Endothelial cell of hepatic sinusoid (primary cell): ENCODE measurements around the gene TMEM161A.

Source experiments
- in situ Hi-C: cut with HindIII; loops from 2 replicates; pipeline ENCODE4 v1.10.0; 2017; ENCODE audit warnings: low sequenced_read_pairs

The TMEM161A gene

DNA sequence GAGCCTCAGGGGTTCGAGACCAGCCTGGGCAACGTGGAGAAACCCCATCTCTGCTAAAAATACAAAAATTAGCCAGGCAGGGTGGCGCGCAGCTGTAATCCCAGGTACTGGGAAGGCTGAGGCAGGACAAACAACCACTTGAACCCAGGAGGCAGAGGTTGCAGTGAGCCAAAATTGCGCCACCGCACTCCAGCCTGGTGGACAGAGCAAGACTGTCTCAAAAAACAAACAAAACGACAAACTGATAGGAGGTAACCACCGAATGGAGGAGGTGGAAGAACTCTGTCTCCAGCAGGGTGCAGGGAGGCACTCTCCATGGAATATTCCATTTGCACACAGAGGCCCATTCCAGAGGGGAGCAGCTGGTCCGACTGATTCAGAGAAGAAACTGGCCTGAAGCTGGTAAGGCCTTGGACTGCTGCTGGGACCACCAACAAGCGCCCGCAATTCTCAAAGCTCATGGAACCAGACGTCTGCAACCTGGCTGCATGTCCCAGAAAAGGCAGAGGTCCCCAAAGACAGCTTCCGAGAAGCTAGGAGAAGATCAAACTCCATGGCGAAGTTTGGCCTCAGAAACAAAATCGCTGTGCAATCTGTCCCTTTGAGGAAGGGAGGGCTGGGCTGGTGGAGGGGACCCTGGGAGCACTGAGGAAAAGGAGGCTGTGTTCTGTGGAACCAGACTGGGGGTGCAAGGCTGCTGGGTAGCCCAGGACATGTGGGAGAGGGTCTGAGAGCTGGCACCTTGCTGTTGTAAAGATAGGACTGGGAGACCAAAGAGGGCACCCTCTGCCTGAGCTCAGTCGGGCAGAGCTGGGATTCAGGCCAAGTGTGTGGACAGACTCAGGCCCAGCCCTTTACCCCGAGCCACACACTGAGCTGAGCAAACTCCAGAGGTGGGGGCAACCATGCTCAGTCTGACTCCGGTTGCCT lies 39.3 kb downstream of the TMEM161A start:
- in situ Hi-C loops: no loop called here

DNA sequence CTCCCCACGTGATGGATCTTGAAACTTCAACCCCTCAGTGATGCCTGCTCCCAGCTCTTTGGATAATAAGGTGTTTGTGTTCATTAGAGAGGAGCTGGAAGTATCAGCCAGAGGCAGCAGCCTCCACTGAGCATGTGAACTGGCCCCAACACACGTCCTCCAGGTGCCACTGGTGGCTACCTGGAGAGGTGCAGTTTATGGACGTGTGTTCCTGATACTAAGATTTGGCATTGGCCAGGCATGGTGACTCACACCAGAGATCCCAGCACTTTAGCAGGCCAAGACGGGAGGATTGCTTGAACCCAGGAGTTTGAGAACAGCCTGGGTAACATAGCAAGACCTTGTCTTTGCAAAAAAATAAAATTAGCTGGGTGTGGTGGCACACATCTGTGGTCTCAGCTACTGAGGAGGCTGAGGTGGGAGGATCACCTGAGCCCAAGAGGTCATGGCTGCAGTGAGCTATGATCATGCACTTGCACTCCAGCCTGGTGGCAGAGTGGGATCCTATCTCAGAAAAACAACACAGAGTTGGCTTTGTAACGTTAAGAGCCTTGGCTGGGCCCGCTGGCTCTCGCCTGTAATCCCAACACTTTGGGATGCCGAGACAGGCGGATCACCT lies 40.1 kb downstream of the TMEM161A start:
- in situ Hi-C loops: no loop called here

DNA sequence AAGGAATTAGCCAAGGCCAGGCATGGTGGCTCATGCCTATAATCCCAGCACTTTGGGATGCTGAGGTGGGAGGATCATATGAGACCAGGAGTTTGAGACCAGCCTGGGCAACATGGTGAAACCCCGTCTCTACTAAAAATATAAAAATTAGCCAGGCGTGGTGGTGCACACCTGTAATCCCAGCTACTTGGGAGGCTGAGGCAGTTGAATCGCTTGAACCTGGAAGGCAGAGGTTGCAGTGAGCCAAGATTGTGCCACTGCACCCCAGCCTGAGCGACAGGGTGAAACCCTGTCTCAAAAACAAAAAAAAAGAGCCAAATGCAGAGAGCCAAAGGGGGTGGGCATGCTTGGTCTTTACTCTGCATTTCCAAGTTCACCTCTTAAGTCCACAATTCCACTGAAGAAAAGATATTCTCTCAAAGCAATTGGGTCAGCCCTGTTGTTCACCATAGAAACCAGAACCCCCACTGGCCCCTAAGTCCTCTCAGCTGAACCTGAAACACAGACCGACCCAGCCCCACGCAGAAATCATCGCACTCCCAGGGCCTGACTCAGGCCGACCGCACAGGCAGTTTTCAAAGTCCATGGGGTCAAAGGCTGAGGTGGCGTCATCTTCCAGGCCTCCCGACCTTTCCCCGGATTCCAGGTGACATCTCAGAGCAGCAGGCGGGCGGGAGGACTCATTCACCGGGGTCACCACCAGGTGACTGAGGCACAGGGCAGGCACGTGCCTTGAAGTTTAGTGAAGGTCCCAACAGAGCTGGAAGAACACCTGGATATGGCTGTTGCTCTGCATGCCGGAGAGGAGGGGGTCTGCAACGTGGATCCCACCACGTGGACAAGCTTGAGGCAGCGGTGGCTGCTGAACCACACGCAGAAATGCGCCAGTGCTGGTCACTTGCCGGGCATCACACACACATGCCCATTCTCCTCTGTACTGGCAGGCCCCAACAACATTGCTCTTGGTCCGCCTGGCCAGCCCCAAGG lies 41.3 kb downstream of the TMEM161A start:
- in situ Hi-C loops: no loop called here

DNA sequence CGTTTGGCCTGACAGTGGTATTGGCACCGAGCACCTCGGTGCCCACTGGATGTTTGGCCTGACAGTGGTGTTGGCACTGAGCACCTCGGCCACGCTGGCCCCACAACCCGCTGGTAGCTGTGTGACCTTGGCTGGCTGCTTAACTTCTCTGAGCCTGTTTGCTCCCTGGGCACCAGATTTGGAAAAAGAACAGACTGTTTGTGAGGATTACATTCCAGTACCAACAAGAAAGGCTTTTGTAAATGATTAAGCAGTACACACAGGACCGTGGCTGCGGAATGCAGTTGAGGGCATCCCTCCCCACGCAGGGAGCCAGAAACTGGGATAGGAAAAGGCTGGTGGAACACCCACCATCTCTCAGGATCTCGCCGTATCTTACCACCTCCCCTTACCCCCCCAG lies 42.6 kb downstream of the TMEM161A start:
- in situ Hi-C loops: no loop called here

DNA sequence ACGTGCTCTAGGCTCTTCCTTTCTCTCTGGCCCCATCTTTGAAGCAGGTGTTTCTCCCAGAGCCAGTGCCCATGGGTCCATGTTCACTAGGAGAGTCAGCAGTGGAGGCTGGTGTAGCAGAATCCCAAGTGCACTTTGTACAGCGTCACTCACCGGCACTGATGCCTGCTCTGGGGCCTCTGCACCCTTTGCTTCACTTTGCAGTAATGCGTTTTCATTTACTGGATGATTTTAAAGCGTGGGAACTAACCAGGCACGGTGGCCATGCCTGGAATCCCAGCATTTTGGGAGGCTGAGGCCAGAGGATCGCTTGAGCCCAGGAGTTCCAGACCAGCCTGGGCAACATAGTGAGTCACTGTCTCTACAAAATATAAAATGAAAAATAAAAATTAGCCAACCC lies 43.8 kb downstream of the TMEM161A start:
- in situ Hi-C loops: no loop called here

DNA sequence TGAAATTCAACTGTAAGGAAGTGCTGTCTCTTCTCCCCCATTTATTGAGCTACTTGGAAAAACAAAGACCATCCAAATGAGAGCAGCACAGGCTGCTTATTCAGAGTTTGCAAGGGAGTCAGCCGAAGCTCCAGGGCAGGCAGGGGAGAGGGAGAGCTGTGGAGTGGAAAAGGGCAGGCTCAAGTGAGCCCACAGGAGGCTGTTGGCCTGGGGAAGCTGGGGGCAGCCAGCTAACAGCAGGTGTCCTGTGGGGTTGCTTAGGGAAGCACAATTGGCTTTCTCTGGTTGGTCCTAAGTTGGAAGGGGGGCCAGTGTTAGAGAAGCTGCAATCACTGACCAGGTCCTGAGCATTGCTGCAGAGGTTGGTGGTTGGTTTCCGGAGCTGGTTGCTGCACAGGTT lies 50.6 kb downstream of the TMEM161A start:
- in situ Hi-C loops: no loop called here

DNA sequence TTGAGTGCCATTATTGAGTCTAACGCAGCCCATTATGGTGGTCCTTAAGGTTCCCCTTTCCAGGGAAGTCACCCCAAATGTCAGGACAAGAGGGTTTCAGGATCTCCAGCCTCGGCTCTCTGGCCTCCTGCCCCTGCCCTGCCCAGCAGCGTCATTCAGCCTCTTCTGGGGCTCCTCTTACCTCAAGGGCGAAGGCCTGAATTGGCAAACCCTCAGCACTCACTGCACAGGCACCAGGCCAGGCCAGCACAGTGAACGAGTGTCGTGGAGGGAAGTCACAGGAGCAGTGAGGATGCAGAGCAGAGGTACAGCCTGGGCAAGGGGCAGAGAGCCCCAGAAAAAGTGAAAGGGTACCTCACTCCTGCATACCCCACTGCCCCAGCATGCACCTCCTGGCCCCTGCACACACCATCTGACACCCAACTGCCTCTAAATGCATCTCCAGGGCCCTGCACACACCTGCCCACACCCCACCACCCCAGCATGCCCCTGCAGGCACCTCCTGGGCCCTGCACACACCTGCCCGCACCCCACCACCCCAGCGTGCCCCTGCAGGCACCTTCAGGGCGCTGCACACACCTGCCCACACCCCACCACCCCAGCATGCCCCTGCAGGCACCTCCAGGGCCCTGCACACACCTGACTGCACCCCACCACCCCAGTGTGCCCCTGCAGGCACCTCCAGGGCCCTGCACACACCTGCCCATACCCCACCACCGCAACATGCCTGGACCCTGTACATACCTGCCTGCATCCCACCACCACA lies 54.7 kb downstream of the TMEM161A start:
- in situ Hi-C loops: no loop called here

DNA sequence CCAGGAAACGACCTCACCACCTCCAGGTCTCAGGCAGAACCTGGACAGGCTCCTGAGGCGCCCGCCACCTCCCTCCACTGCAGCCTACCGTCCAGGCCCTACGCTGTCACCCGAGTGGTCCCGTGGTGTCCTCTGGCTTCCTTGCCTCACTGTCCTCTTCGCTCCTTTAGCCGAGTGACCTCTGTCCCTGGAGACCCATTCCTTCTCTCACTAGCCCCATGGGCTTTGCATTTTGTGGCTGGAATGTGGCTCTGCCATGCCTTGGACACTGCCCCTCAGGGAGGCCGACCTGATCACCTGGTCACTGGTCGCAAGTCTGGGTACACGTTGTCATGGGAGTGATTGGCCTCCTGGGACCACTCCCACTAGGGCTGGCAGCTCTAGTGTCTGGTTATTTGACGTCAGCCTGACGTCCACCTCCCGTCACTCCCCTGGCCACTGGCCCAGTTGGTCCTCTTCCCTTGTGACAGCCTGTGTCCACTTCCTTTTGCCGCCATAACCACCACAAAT lies 56.6 kb downstream of the TMEM161A start:
- in situ Hi-C loops: no loop called here

DNA sequence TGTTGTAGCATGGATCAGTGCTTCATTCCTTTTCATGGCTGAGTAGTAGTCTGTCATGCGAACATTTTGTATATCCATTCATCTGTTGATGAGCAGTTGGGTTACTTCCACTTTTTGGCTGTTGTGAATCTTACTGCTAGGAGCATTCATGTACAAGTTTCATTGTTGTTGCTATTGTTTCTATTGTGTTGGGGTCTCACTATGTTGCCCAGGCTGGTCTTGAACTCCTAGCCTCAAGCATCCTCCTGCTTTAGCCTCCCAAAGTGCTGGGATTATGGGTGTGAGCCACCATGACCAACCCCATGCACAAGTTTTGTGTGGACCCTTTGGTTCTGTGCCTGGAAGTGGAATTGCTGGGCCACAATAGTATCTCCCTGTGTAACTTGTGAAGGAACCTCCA lies 58.7 kb downstream of the TMEM161A start:
- in situ Hi-C loops: no loop called here

DNA sequence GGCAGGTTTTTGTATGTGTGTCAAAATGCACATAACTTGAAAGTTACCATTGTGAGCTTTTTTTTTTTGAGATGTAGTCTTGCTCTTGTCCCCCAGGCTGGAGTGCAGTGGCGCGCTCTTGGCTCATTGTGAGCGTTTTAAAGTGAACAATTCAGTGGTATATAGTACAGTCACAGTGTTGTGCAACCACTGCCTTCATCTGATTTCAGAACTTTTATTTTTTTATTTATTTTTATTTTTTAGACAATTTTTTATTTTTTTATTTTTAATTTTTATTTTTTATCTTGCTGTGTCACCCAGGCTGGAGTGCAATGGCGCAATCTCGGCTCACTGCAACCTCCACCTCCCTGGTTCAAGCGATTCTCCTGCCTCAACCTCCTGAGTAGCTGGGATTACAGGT lies 59.5 kb downstream of the TMEM161A start:
- in situ Hi-C loops: no loop called here

DNA sequence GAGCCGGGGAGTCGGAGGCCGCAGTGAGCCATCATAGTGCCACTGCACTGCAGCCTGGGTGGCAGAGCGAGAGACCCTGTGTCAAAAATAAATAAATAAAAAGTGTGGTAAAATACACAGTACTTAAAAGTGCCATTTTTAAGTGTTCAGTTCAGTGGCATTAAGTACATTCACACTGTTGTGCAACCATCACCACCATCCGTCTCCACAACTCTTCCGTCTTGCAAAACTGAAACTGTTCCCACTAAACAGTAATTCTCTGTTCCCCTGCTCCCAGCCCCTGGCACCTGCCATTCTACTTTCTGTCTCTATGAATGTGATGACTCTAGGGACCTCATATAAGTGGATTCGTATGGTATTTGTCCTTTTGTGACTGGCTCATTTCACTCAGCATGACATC lies 61.2 kb downstream of the TMEM161A start:
- in situ Hi-C loops: no loop called here

DNA sequence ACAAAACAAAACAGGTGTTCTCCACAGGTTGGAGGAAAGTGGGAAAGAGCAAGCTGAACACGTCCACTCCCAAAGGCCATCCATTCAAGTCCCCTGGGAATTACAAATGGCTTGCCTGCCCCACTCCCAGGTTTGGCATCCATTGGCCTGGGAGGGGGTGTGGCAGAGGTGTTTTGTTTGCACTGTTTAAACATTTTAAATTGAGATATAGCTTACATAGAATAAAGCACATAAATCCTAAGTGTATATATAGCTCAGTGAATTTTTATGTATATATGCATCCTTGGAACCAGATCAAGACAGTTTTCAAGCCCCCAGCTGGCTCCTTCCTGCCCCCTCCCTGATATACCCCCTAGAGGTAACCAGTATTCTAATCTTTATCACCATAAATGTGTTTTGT lies 61.8 kb downstream of the TMEM161A start:
- in situ Hi-C loops: no loop called here

DNA sequence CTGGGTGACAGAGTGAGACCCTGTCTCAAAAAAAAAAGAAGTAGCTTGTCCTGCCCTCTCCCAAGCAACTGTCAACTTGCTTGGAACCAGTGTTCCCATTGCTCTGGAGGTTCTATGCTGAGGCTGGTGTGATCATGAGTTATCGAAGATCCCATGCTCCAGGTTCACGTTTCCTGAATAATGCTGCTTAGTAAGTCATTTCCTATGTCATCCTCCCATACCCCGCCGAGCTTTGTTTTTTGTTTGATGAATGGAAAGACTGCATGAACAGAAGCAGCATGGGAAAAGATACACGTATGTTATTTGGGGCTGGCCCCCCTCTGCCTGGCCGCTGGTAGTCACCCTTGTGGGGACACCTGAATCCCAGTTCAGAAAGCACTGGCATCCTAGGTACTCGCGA lies 63.2 kb downstream of the TMEM161A start:
- in situ Hi-C loops: no loop called here

DNA sequence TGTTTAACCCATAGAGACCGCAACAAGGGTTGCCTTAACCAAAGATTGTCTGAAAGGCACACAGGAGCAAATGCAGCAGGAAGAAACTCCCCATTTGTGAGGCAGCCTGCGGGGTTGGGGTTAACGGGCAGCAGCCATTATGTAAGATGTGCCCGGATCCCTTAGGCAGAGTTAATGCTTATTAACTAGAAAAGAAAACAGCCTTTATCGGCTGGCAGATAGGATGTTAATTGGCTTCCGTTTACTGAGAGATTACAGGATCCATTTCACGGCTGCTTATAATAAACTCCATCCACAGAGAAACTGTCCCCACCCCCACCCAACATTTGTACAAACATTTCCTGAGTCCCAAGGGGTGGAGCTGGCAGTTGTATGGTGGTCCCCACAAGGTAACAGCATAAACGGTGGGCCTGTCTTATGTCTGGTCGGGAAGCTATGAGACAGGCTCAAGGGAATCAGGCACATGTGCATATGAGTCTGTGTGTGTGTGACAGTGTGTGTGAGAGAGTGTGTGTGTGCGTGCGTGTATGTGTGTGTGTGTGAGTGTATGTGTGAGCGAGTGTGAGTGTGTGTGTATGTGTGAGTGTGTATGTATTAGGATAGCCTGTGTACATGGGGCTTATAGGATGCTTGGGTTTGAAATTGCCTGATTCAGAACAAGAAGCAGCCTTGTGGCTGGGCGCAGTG lies 63.9 kb downstream of the TMEM161A start:
- in situ Hi-C loops: no loop called here

DNA sequence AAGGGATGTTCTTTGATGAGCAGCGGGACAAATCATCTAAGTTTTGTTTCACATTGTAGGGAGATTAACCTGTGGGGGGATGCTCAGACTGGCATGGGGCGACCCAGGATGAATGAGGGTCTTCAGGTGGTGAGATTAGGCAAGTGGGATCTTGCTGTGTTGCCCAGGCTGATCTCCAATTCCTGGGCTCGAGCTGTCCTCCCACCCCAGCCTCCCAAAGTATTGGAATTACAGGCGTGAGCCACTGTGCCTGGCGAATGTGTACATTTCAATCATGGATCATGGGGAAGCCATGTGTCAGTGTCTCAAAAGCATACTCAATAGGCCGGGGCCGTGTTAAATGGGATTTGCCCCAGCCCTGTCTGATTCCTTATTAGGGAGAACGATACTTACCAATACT lies 66.4 kb downstream of the TMEM161A start:
- in situ Hi-C loops: no loop called here
